Activated CD4-positive, alpha-beta memory T cell treated with anti-CD3 and anti-CD28 coated beads, Interleukin-2, amount 10 ng/mL, durations not matched to agents 7 days and 5 days (primary cell): ENCODE results near the gene MIER2. TPM values are rescaled to one million over a fixed set of nuclear protein-coding genes. Genes with fewer than 3 reads are reported as not detected.
"Not testable (repeated sequence)": the region's sequence is repeated elsewhere in the genome, so short reads cannot be mapped to it uniquely, and the experiment has no call there.

ENCODE experiments used
- CTCF ChIA-PET: fragments of 350-600 bp; sonication (Branson Sonifier 250); formaldehyde crosslinking; loops from one replicate; lab custom pipeline; 2021; ENCODE audit warnings: antibody characterized with exemption, inconsistent platforms; lab: Charles Lee
- POLR2A ChIA-PET: fragments of 350-600 bp; sonication (Branson Sonifier 250); formaldehyde crosslinking; loops from one replicate; lab custom pipeline; 2021; ENCODE audit warnings: antibody characterized with exemption; lab: Charles Lee
- DNase-seq: peaks from one replicate; pipeline ENCODE4 v3.0.0-alpha.2; 2020
- H3K27ac Mint-ChIP-seq: one replicate; pipeline ENCODE4 v1.8.0; 2021; ENCODE audit warnings: mild to moderate bottlenecking, mixed read lengths
- H3K27me3 Mint-ChIP-seq: one replicate; pipeline ENCODE4 v1.8.0; 2021; ENCODE audit warnings: mixed read lengths
- H3K36me3 Mint-ChIP-seq: one replicate; pipeline ENCODE4 v1.8.0; 2021; ENCODE audit warnings: low read depth, mixed read lengths
- H3K4me1 Mint-ChIP-seq: one replicate; pipeline ENCODE4 v1.8.0; 2021; ENCODE audit warnings: mixed read lengths
- H3K4me3 Mint-ChIP-seq: one replicate; pipeline ENCODE4 v1.8.0; 2021; ENCODE audit warnings: mild to moderate bottlenecking, mixed read lengths
- H3K9me3 Mint-ChIP-seq: one replicate; pipeline ENCODE4 v1.8.0; 2021; ENCODE audit warnings: mixed read lengths
- total RNA-seq, 2 experiments: library from RNA; stranded (reverse); gene quantifications; one replicate each; pipeline ENCODE4 v1.2.3, GENCODE V29; 2021

Gene MIER2
- total RNA-seq, 2 experiments from 2014 or later = 17.2 to 20.8 TPM

DNA sequence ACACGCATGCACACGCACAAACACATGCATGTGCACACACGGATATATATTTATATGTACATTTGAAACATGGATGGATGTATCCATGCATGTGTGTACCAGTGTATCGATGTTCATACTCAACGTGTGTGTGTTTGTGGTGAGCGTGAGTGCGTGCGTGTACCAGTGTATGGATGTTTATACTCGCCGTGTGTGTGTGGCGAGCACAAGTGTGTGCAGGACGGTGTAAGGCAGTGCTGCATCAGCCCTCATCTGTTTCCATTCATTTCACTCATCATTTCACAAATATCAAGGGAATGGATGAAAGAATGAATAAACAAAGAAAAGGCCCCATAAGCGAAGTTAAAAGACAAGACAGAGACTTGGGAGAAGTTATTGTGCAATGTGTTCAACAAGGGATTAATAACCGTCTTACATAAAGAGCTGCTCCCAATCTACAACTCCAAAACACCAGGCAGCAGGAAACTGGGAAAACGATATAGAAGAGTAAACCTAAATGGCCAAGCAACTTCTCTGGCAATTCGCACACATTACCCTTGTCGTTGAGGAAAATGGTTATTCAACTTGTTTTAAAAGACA lies 21.7 kb upstream of the MIER2 start:
- no peaks in the 10 kb centered on the region for H3K4me1 Mint-ChIP-seq
- no peak overlapping the region for H3K27ac Mint-ChIP-seq
- ChIA-PET CTCF (no interaction called here), POLR2A (no interaction called here)
- no peak for DNase-seq
- H3K9me3 Mint-ChIP-seq = no peaks in the 10 kb centered on the region
- no peak overlapping the region for H3K4me3 Mint-ChIP-seq
- no peaks in the 10 kb centered on the region for H3K36me3 Mint-ChIP-seq
- no peaks in the 10 kb centered on the region for H3K27me3 Mint-ChIP-seq

DNA sequence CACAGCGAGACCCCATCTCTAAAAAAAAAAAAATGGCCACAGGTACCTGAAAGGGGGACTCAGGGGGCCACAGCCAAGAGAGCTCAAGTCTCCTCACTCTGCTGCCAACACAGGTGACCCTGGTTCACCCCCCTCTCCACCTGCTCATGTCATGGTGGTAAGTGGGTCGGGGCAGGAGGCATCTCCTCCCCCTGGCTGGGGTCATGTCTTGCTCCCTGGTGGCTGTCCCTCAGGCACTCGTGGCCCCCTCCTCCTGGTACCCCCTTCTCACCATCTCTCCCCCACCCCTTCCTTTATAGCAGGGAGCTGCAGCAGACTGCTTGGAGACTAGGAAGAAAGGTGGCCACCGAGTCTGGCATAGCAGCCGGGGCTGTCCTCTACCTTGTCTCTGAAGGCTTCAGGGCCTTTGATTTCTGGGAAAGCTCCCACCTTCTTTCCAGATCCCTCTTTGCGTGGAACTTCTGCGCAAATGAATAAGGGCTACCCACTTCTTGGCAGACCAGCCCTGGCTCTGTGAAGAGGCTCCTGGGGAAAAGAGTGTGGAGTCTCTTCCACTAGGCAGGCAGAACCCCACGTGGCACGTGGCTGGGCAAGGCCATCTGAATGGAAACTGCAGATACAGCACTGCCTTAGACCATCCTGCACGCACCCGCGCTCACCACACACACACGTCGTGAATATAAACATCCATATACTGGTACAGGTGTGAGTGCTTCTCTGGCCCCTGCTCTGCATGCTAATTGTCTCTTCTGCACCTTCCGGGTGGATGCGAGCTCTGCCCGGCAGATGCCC lies 20.1 kb upstream of the MIER2 start:
- POLR2A ChIA-PET = no interaction called here
- H3K4me3 Mint-ChIP-seq = no peak overlapping the region
- H3K27me3 Mint-ChIP-seq = no peaks in the 10 kb centered on the region
- no peak overlapping the region for H3K27ac Mint-ChIP-seq
- no peak for DNase-seq
- no peaks in the 10 kb centered on the region for H3K36me3 Mint-ChIP-seq
- CTCF ChIA-PET = no interaction called here
- no peaks in the 10 kb centered on the region for H3K4me1 Mint-ChIP-seq
- no peaks in the 10 kb centered on the region for H3K9me3 Mint-ChIP-seq

DNA sequence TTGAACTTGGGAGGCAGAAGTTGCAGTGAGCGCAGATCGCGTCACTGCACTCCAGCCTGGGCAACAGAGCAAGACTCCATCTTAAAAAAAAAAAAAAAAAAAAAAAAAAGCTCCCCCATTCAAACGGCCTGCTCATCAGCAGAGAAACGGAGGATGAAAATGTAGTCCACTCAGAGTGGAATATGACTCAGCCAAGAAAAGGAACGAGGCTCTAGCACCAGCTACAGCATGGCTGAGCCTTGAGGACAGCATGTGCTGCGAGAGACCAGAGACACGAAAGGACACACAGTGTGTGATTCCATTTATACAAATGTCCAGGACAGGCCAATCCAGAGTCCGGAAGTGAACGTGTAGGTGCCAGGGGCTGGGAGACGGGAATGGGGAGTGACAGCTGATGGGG lies 18.1 kb upstream of the MIER2 start:
- ChIA-PET CTCF (interaction anchor here (0.7 kb wide), 1 partner anchor 66 kb away, joined by 3 read pairs; no protein-coding TSS in a partner anchor), POLR2A (no interaction called here)
- H3K27me3 Mint-ChIP-seq = no peaks in the 10 kb centered on the region
- no peaks in the 10 kb centered on the region for H3K4me1 Mint-ChIP-seq
- no peaks in the 10 kb centered on the region for H3K9me3 Mint-ChIP-seq
- H3K4me3 Mint-ChIP-seq = no peak overlapping the region
- H3K27ac Mint-ChIP-seq = no peak overlapping the region
- no peak for DNase-seq
- no peaks in the 10 kb centered on the region for H3K36me3 Mint-ChIP-seq

DNA sequence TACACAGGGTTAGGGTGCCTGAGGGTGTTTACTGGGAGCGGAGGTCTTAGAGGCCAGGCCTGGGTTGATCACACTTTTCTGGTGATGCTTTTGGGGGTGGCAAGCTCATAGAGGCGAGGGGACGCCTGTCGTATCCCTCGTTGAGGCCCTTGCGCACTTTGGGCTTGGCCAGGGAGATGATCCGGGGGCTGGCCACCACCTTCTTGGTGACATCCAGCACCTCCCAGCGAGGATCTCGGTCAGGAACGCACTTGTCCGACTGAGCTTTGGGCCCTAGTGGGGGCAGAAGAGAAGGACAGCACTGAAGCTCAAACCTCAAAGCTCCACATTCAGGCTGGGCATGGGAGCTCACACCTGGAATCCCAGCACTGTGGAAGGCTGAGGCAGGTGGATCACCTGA lies 17.6 kb upstream of the MIER2 start:
- no peak overlapping the region for H3K27ac Mint-ChIP-seq
- H3K9me3 Mint-ChIP-seq = peaks cover 2% of the 10 kb centered on the region
- no peaks in the 10 kb centered on the region for H3K4me1 Mint-ChIP-seq
- no peak overlapping the region for H3K4me3 Mint-ChIP-seq
- H3K36me3 Mint-ChIP-seq = no peaks in the 10 kb centered on the region
- ChIA-PET POLR2A (no interaction called here), CTCF (no interaction called here)
- no peaks in the 10 kb centered on the region for H3K27me3 Mint-ChIP-seq
- DNase-seq = no peak

DNA sequence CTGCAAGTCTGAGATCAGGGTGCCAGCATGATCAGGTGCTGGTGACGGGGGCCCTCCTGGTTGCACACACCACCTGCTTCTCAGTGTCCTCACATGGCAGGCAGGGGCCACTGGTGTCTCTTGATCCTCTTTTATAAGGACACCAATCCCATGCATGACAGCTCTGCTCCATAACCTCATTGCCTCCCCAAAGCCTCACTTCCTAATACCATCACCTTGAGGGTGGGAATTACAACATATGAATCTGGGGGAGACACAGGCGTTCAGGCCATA lies 15.0 kb upstream of the MIER2 start:
- no peak overlapping the region for H3K4me3 Mint-ChIP-seq
- H3K27ac Mint-ChIP-seq = no peak overlapping the region
- H3K9me3 Mint-ChIP-seq = peaks cover 8% of the 10 kb centered on the region
- H3K4me1 Mint-ChIP-seq = no peaks in the 10 kb centered on the region
- ChIA-PET CTCF (no interaction called here), POLR2A (no interaction called here)
- no peaks in the 10 kb centered on the region for H3K27me3 Mint-ChIP-seq
- DNase-seq = no peak
- H3K36me3 Mint-ChIP-seq = no peaks in the 10 kb centered on the region

DNA sequence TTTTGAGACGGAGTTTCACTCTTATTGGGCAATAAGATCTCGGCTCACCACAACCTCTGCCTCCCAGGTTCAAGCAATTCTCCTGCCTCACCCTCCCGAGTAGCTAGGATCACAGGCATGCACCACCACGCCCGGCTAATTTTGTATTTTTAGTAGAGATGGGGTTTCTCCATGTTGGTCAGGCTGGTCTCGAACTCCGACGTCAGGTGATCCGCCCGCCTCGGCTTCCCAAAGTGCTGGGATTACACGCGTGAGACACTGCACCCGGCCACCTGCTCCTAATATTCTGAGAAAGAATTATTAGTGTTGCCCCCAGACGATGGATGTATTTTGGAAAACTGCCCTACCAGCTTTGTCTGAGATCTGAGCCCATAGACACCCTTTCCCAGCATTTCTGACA lies 10.9 kb upstream of the MIER2 start:
- H3K4me1 Mint-ChIP-seq, DNase-seq, CTCF ChIA-PET, H3K27me3 Mint-ChIP-seq, POLR2A ChIA-PET, H3K4me3 Mint-ChIP-seq, H3K36me3 Mint-ChIP-seq, H3K27ac Mint-ChIP-seq: not testable (repeated sequence)
- H3K9me3 Mint-ChIP-seq = peaks cover 18% of the 10 kb centered on the region

DNA sequence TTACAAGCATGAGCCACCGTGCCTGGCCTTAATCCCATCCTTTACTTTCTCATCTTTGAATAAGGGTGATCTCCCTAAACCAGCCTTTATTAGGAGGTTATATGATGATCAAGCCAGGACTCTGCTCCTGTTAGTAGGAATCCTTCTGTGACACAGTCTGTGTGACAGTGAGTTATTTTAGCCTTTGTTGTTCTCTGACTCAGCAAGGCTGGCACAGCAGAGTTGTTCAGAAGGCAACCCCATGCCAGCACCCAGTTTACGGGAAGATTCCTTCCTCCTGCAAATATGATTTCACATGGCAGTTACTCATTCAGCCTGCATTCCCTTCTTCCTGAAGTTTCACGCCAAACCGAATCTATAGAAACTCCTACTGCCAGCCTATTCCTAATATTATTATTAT lies 10.5 kb upstream of the MIER2 start:
- Mint-ChIP-seq H3K27ac (no peak overlapping the region), H3K36me3 (no peaks in the 10 kb centered on the region), H3K4me3 (no peak overlapping the region), H3K4me1 (no peaks in the 10 kb centered on the region), H3K27me3 (no peaks in the 10 kb centered on the region), H3K9me3 (peaks cover 18% of the 10 kb centered on the region)
- ChIA-PET CTCF (no interaction called here), POLR2A (no interaction called here)
- no peak for DNase-seq

DNA sequence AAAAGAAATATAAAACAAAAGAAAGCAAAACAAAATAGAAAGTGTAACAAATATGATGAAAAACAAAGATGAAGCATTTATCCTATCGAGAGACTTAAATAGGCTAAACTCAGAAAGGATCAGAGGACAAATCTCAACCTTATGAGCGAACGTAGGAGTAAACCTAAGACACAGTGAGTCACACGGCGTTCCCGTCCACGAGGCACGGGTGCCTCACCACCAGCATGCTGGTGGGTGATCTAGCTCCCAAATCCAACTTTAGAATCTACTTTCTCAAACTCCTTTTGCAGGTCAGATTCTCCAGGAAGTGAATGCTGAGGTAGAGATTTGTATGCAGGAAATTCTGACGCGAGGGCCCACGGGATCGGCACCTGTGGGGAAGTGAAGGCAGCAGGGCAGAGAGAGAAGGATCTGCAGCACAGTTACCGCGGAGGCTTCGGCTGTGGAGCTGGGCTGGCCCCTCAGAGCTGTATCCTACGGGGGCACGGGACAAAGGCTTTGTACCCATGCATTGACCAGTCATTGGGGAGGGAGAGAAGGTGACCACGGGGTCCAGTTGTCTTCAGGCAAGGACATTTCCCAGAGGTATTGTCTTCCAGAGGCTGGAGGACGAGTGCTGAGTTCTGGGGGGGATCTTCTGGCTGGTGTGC lies 7.5 kb upstream of the MIER2 start:
- Mint-ChIP-seq H3K4me3 (no peak overlapping the region), H3K27ac (no peak overlapping the region), H3K4me1 (no peaks in the 10 kb centered on the region), H3K27me3 (no peaks in the 10 kb centered on the region), H3K9me3 (peaks cover 16% of the 10 kb centered on the region), H3K36me3 (no peaks in the 10 kb centered on the region)
- CTCF ChIA-PET = no interaction called here
- POLR2A ChIA-PET = no interaction called here
- no peak for DNase-seq

DNA sequence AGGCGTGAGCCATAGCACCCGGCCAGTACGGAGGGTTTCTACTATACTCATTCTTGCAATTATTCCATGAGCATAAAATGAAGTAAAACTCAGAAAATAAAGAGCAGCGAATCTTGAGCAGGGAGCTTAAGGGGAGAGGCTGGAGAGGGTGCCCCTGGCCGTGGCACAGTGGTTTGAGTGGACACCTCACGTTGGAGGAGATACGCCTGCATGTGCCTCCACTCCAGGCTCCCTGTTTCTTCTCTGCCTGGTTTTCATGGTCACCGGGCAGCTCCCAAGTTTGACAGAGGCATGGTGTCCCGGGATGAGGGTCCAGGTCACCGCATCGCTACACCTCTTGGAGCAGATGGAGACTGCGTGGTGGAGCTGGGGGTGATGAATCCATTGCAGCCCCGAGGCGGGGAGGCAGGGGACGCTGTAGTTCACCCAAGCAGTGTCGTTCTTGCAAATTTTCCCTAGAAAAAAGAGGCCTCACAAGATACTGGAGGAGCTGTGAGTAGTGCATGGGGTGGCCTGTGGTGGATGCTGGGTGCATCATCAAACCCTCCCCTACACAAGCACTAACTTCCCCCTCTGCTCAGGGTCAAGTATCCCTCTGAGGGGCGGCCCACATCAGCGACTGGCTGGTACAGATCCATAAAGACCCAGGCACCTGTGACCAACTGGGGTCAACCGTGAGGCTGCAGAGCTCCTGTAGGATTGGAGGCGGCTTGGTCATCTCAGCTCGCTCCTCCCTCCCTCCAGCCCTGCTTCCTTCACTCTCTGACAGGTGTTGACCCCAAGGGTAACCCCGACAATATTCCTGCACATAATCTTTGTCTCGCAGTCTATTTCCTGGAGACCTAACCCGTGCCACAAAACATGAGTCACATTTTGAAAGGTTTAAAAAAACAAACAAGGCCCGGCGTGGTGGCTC lies 3.6 kb upstream of the MIER2 start:
- peaks cover 4% of the 10 kb centered on the region for H3K9me3 Mint-ChIP-seq
- CTCF ChIA-PET = no interaction called here

DNA sequence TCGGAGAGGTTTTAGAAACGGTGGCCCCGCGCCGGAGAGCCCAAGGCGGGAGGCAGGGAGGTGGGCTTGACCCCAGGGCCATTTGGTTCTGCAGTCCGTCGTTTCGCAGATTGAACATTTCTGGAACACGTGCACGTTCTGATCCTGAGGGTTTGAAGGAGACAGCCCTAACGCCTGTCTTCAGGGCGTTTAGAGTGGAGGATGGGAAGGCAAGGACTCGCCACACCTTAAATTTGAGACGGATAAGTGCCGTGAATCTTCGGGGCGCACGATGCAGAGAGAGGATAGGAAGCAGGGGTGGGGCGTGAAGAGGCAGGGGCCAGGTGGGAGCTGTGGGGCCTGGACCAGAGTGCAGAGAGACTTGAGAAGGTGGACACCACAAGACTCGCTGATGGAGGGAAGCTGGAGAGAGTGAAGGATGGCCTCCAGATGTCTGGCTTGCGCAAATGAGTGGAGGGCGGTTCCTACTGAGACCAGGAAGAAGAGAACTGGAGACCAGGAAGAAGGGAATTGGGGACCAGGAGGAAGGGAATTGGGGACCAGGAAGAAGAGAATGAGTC lies 804 bp upstream of the MIER2 start:
- H3K36me3 Mint-ChIP-seq = peaks cover 7% of the 10 kb centered on the region
- no peak for DNase-seq
- POLR2A ChIA-PET = interaction anchor here (1.0 kb wide), 1 partner anchor 144 kb away, joined by 5 read pairs; no protein-coding TSS in a partner anchor
- peaks cover 36% of the 10 kb centered on the region for H3K4me1 Mint-ChIP-seq
- CTCF ChIA-PET = no interaction called here
- H3K27ac Mint-ChIP-seq = no peak overlapping the region
- H3K9me3 Mint-ChIP-seq = no peaks in the 10 kb centered on the region
- peaks cover 5% of the 10 kb centered on the region for H3K27me3 Mint-ChIP-seq
- peak overlapping the region; percentile 73 for H3K4me3 Mint-ChIP-seq

More for the DNA sequence above, 3.6 kb upstream of the MIER2 start:
- POLR2A ChIA-PET = no interaction called here
- H3K36me3 Mint-ChIP-seq = peaks cover 4% of the 10 kb centered on the region
- no peak overlapping the region for H3K27ac Mint-ChIP-seq
- no peak for DNase-seq
- peaks cover 5% of the 10 kb centered on the region for H3K27me3 Mint-ChIP-seq
- no peak overlapping the region for H3K4me3 Mint-ChIP-seq
- peaks cover 15% of the 10 kb centered on the region for H3K4me1 Mint-ChIP-seq

DNA sequence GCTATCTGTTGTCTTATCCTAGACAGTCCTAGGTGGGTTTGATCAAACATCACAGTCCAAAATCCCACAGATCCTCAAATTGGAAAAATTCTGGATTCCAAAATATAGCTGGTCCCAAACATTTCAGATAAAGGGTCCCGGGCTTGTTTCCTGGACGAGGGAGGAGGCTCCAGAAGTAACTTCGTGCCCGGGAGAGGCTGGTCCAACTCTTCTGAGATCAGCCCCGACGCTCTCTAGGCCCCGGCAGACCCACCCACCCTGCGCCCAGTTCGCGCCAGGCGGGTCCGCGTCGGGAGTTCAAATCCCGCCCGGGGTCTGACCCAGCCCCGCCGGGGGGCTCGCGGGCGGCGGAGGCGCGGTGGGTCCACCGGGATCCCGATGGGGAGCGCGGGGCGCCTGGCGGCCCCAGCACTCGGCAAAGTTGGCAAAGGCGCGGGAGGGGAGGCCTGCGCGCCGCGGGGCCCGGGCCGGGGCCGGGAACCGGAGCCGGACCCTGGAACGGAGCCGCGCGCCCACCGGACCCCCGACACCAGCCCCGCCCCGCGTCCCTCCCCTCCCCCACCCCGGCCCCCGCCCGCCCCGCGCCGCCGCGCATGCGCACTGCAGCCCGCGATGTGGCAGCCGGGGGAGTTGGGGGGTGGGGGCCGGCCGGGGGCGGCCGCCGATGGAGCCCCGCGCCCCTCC lies 513 bp downstream of the MIER2 start:
- Mint-ChIP-seq H3K36me3 (peaks cover 15% of the 10 kb centered on the region), H3K27ac (peak overlapping the region; percentile 54), H3K4me3 (peak overlapping the region; percentile 79), H3K9me3 (no peaks in the 10 kb centered on the region), H3K4me1 (peaks cover 39% of the 10 kb centered on the region), H3K27me3 (peaks cover 5% of the 10 kb centered on the region)
- DNase-seq = peak; percentile 24
- ChIA-PET CTCF (interaction anchor here (0.6 to 1.6 kb wide), 3 partner anchors 36 to 163 kb away, joined by 3 to 6 read pairs (median 3); partner anchors contain the start of gene TPGS1), POLR2A (interaction anchor here (1.0 to 1.2 kb wide), 2 partner anchors 145 to 167 kb away, joined by 5 read pairs; no protein-coding TSS in a partner anchor)

DNA sequence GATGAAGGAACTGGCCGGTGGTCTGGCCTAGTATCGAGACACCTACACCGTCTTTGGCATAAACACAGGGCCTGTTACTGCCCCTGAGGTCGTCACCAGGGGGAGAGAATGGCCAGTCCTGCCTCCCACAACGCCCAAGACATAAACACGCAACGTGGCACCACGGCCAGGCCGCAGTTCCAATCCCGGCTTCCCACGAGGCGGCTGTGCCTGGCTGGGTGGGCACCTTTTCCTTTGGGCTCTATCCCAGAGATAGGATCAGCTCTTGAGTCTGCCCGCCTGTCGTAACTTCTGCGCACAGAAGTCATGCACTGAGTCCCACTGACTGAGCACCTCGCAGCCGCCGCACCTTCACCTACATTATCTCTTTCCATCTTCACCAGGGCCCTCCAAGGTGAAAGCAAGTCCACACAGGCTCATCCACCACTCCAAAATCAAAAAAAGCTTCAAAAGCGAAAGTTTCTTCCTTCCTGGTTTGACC lies 1.1 kb downstream of the MIER2 start:
- Mint-ChIP-seq H3K4me3 (peak overlapping the region; percentile 79), H3K36me3 (peaks cover 21% of the 10 kb centered on the region), H3K27ac (peak overlapping the region; percentile 54), H3K27me3 (peaks cover 5% of the 10 kb centered on the region), H3K9me3 (no peaks in the 10 kb centered on the region), H3K4me1 (peaks cover 42% of the 10 kb centered on the region)
- ChIA-PET POLR2A (interaction anchor here (1.2 kb wide), 1 partner anchor 168 kb away, joined by 5 read pairs; no protein-coding TSS in a partner anchor), CTCF (interaction anchor here (0.6 to 1.6 kb wide), 4 partner anchors 37 to 163 kb away, joined by 3 to 6 read pairs (median 3); partner anchors contain the start of gene TPGS1)
- DNase-seq = no peak
